HEK293 (cell line): Measurements from ENCODE around the gene LARGE1.

Source experiments
- CTCF ChIA-PET: fragments of 350-600 bp; formaldehyde crosslinking; extraction: SDS; loops from one replicate; lab custom pipeline; 2021; ENCODE audit warnings: antibody characterized with exemption; lab: Yijun Ruan, JAX
- POLR2A ChIA-PET: fragments of 300-600 bp; formaldehyde crosslinking; extraction: SDS; loops from one replicate; lab custom pipeline; 2020; ENCODE audit warnings: antibody characterized with exemption, inconsistent platforms; lab: Yijun Ruan, JAX
- H3K27ac ChIP-seq: fragments of 200-500 bp; sonication (Bioruptor generic); 2 replicates; pipeline ENCODE4 v1.5.1; 2014; ENCODE audit warnings: low read depth, low read length, control low read depth, inconsistent platforms; ENCODE audit errors: extremely low read depth
- H3K36me3 ChIP-seq, 2 experiments: fragments of 200-500 bp in 1 of 2; sonication (Bioruptor generic) in 1 of 2; 1 replicate in 1 of 2; 2 replicates in 1 of 2; pipeline ENCODE4 v1.5.1; 2014 to 2017; ENCODE audit warnings: inconsistent platforms in 2 of 2, low read length in 2 of 2; ENCODE audit not compliant: control insufficient read depth in 2 of 2, insufficient read depth in 1 of 2
- H3K4me1 ChIP-seq: fragments of 200-500 bp; sonication (Bioruptor generic); 2 replicates; pipeline ENCODE4 v1.5.1; 2014; ENCODE audit warnings: mild to moderate bottlenecking, low read length, inconsistent platforms; ENCODE audit not compliant: control insufficient read depth, insufficient read depth
- H3K4me3 ChIP-seq: 2 replicates; pipeline ENCODE4 v1.5.1; 2011; ENCODE audit warnings: low read depth, mild to moderate bottlenecking, control low read depth, low read length, moderate library complexity
- H3K9me3 ChIP-seq: fragments of 200-500 bp; sonication (Bioruptor generic); 2 replicates; pipeline ENCODE4 v1.5.1; 2014; ENCODE audit warnings: low read depth, low read length, inconsistent platforms; ENCODE audit not compliant: control insufficient read depth, insufficient read depth
- ATF2 ChIP-seq: fragments of 450-650 bp; formaldehyde crosslinking; IDR thresholded peaks from 2 replicates; pipeline ENCODE4 v1.5.1; 2016; ENCODE audit warnings: missing biosample characterization, missing genetic modification characterization, low read depth
- FEZF1 ChIP-seq: fragments of 450-650 bp; formaldehyde crosslinking; IDR thresholded peaks from 2 replicates; pipeline ENCODE4 v1.5.1; 2016; ENCODE audit warnings: missing biosample characterization, missing genetic modification characterization
- KLF8 ChIP-seq: fragments of 450-650 bp; formaldehyde crosslinking; IDR thresholded peaks from 2 replicates; pipeline ENCODE4 v1.5.1; 2016; ENCODE audit warnings: missing biosample characterization, missing genetic modification characterization
- REST ChIP-seq: fragments of 450-650 bp; formaldehyde crosslinking; IDR thresholded peaks from 2 replicates; pipeline ENCODE4 v1.5.1; 2016; ENCODE audit warnings: missing biosample characterization, missing genetic modification characterization
- SP2 ChIP-seq: fragments of 450-650 bp; formaldehyde crosslinking; IDR thresholded peaks from 2 replicates; pipeline ENCODE4 v1.5.1; 2016; ENCODE audit warnings: missing biosample characterization, missing genetic modification characterization
- YY1 ChIP-seq: fragments of 450-650 bp; formaldehyde crosslinking; IDR thresholded peaks from 2 replicates; pipeline ENCODE4 v1.5.1; 2018; ENCODE audit warnings: missing biosample characterization, missing genetic modification characterization
- ZFHX2 ChIP-seq: fragments of 450-650 bp; formaldehyde crosslinking; conservative IDR thresholded peaks from 2 replicates; pipeline ENCODE4 v1.5.1; 2016; ENCODE audit warnings: missing biosample characterization, missing genetic modification characterization
- ZFP69B ChIP-seq: fragments of 450-650 bp; formaldehyde crosslinking; IDR thresholded peaks from 2 replicates; pipeline ENCODE4 v1.5.1; 2016; ENCODE audit warnings: missing biosample characterization, missing genetic modification characterization
- ZNF148 ChIP-seq: fragments of 450-650 bp; formaldehyde crosslinking; IDR thresholded peaks from 2 replicates; pipeline ENCODE4 v1.5.0; 2017; ENCODE audit warnings: missing biosample characterization, missing genetic modification characterization, borderline replicate concordance
- ZNF202 ChIP-seq: fragments of 450-650 bp; formaldehyde crosslinking; IDR thresholded peaks from 2 replicates; pipeline ENCODE4 v1.5.1; 2016; ENCODE audit warnings: missing biosample characterization, missing genetic modification characterization, borderline replicate concordance
- ZNF211 ChIP-seq: fragments of 450-650 bp; formaldehyde crosslinking; IDR thresholded peaks from 2 replicates; pipeline ENCODE4 v1.5.1; 2016; ENCODE audit warnings: low read depth, missing biosample characterization, missing genetic modification characterization
- ZNF248 ChIP-seq: fragments of 450-650 bp; formaldehyde crosslinking; IDR thresholded peaks from 2 replicates; pipeline ENCODE4 v1.5.1; 2017; ENCODE audit warnings: missing biosample characterization, missing genetic modification characterization
- ZNF266 ChIP-seq: fragments of 450-650 bp; formaldehyde crosslinking; IDR thresholded peaks from 2 replicates; pipeline ENCODE4 v1.5.1; 2016; ENCODE audit warnings: missing biosample characterization, missing genetic modification characterization, low read depth
- ZNF362 ChIP-seq: fragments of 450-650 bp; formaldehyde crosslinking; IDR thresholded peaks from 2 replicates; pipeline ENCODE4 v1.5.1; 2016; ENCODE audit warnings: missing biosample characterization, missing genetic modification characterization
- ZNF560 ChIP-seq: fragments of 450-650 bp; formaldehyde crosslinking; IDR thresholded peaks from 2 replicates; pipeline ENCODE4 v1.5.1; 2017; ENCODE audit warnings: missing biosample characterization, missing genetic modification characterization, borderline replicate concordance
- ZNF629 ChIP-seq: fragments of 450-650 bp; formaldehyde crosslinking; IDR thresholded peaks from 2 replicates; pipeline ENCODE4 v1.5.1; 2017; ENCODE audit warnings: missing biosample characterization, missing genetic modification characterization
- ZNF692 ChIP-seq: fragments of 450-650 bp; formaldehyde crosslinking; IDR thresholded peaks from 2 replicates; pipeline ENCODE4 v1.5.1; 2016; ENCODE audit warnings: missing biosample characterization, missing genetic modification characterization
- ZNF701 ChIP-seq: fragments of 450-650 bp; formaldehyde crosslinking; IDR thresholded peaks from 2 replicates; pipeline ENCODE4 v1.5.1; 2016; ENCODE audit warnings: missing biosample characterization, missing genetic modification characterization
- ZNF837 ChIP-seq: fragments of 450-650 bp; formaldehyde crosslinking; IDR thresholded peaks from 2 replicates; pipeline ENCODE4 v1.5.1; 2016; ENCODE audit warnings: missing biosample characterization, missing genetic modification characterization

Gene LARGE1

GRCh38 chr22:33869946-33870345, 50.3 kb downstream of the LARGE1 start:
- CTCF ChIA-PET = no interaction called here
- POLR2A ChIA-PET = no interaction called here

GRCh38 chr22:33867971-33868370, 52.3 kb downstream of the LARGE1 start:
- Histone ChIP-seq H3K27ac (no peak overlapping the region), H3K9me3 (no peaks in the 10 kb centered on the region)
- ChIA-PET CTCF (no interaction called here), POLR2A (no interaction called here)
- TF ChIP-seq ZNF362 = no peak
- TF ChIP-seq ZNF560 (tag by site-specific recombination) = no peak
- TF ChIP-seq ZNF629 = no peak
- no peak for TF ChIP-seq ZNF202 (tag by site-specific recombination)
- TF ChIP-seq ZNF148 (tag by site-specific recombination) = no peak
- TF ChIP-seq, all 188 proteins: peak for 0
- H3K36me3 ChIP-seq = no peaks in the 10 kb centered on the region
- no peaks in the 10 kb centered on the region for H3K4me1 ChIP-seq
- no peak overlapping the region for H3K4me3 ChIP-seq

More at GRCh38 chr22:33869946-33870345, 50.3 kb downstream of the LARGE1 start:
- H3K4me1 ChIP-seq = no peaks in the 10 kb centered on the region
- H3K27ac ChIP-seq = no peak overlapping the region
- H3K9me3 ChIP-seq = no peaks in the 10 kb centered on the region
- H3K4me3 ChIP-seq = no peak overlapping the region
- no peaks in the 10 kb centered on the region for H3K36me3 ChIP-seq
- TF ChIP-seq ATF2 = peak; percentile 76
- peak; percentile 58 for TF ChIP-seq ZNF629
- 0 out of 2 replicates have a peak, but pooled peaks have one; percentile 12 for TF ChIP-seq SP2 (tag by site-specific recombination)
- no peak for TF ChIP-seq ZNF211 (tag by site-specific recombination)
- peak; percentile 79 for TF ChIP-seq ZNF692 (tag by site-specific recombination)
- peak; percentile 49; the same call in 1 of the 2 replicates for TF ChIP-seq ZFP69B (tag by site-specific recombination)
- TF ChIP-seq ZFHX2 (tag by site-specific recombination) = no peak

- H3K36me3 ChIP-seq = no peaks in the 10 kb centered on the region
- no peak overlapping the region for H3K27ac ChIP-seq
- ChIA-PET CTCF (no interaction called here), POLR2A (no interaction called here)
- no peaks in the 10 kb centered on the region for H3K9me3 ChIP-seq
- H3K4me3 ChIP-seq = no peak overlapping the region
- H3K4me1 ChIP-seq = no peaks in the 10 kb centered on the region
- TF ChIP-seq ZNF701 (tag by site-specific recombination) (no peak), REST (tag by site-specific recombination) (no peak), ZNF248 (tag by site-specific recombination) (no peak), KLF8 (tag by site-specific recombination) (no peak), YY1 (no peak), ZNF266 (tag by site-specific recombination) (no peak), ATF2 (no peak), ZNF837 (no peak), FEZF1 (tag by site-specific recombination) (no peak)
Observed at GRCh38 chr22:33867118-33867866, 53.0 kb downstream of the LARGE1 start.
